Measurements from ENCODE around the gene TMEM63C.

DNA sequence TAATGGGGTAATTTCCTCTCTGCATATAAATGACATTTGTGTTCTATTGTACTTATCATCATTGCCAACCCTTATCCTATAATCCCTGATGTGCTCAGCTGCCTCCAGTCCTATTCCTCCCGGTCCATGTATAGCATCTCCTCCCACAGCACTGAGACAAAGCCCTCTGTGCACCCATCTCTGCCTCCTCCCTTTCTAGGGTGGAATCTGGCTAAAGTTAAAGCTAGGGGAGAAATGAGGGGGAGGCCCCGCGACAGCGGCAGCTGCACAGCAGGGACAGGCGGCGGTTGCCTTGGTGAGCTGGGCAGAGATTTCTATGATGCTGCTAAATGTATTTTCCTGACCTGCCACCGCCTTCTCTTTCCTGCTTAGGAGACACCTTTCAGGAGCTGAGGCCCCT lies 27.2 kb upstream of the TMEM63C start:
- TF ChIP-seq POLR2A (IDR thresholded peaks at IDR 0.05): no peak
- TF ChIP-seq, protein P1, sequence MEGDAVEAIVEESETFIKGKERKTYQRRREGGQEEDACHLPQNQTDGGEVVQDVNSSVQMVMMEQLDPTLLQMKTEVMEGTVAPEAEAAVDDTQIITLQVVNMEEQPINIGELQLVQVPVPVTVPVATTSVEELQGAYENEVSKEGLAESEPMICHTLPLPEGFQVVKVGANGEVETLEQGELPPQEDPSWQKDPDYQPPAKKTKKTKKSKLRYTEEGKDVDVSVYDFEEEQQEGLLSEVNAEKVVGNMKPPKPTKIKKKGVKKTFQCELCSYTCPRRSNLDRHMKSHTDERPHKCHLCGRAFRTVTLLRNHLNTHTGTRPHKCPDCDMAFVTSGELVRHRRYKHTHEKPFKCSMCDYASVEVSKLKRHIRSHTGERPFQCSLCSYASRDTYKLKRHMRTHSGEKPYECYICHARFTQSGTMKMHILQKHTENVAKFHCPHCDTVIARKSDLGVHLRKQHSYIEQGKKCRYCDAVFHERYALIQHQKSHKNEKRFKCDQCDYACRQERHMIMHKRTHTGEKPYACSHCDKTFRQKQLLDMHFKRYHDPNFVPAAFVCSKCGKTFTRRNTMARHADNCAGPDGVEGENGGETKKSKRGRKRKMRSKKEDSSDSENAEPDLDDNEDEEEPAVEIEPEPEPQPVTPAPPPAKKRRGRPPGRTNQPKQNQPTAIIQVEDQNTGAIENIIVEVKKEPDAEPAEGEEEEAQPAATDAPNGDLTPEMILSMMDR (IDR thresholded peaks at IDR 0.05): no peak
